MV-4-11 (cell line): ENCODE data around the gene FRAS1.
"Not testable (repeated sequence)": the region's sequence is repeated elsewhere in the genome, so short reads cannot be mapped to it uniquely, and the experiment has no call there.

Experiments used
- DNase-seq: peaks from one replicate; lab custom pipeline; 2025; lab: John Stamatoyannopoulos, UW

FRAS1 gene

DNA sequence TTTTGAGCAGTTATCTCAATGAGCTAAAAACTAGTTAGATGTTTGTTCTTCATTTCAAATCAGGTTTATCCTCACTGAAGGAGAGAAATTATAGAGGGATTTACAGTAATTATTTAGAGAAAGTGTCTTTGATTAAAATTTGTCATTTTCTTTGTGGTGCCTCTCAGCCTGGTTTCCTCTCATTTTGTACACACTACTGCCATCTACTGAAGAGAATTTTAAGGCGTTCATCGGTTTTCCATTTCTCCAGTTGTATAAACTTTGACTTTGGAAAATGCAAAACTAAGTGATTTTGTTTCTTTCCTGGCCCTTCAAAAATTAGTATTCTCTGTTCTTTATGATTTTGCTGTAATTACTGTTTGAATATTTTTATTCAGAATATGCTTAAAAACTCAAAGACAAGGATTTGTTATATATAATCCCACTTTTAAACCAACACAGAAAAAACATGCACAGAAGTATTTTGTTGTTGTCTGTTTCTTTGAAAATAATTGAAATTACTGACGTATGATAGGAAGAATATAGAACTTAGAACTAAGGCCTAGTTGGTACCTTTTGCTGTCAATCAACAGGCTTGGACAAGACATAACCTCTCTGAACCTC is 460.0 kb downstream of the FRAS1 start:
- no peak for DNase-seq

DNA sequence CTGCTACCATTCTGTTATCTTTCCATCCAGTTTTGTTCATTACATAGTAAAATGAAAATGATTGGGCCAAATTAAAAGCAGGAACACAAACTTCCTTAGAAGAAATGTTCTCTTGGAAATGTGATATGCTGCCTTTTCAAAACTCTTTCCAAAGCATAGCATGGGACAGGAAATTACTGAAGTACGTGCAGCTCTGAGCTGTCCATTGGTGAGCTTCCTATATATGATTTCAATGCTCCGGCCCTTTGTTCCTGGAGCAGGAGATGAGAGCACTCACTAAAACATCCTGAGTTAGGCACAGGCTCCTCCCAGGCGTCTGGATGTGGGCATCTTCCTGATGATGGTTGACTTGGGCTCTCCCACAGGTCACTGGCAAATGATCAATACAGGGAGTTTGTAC is 461.4 kb downstream of the FRAS1 start:
- DNase-seq, result no peak

DNA sequence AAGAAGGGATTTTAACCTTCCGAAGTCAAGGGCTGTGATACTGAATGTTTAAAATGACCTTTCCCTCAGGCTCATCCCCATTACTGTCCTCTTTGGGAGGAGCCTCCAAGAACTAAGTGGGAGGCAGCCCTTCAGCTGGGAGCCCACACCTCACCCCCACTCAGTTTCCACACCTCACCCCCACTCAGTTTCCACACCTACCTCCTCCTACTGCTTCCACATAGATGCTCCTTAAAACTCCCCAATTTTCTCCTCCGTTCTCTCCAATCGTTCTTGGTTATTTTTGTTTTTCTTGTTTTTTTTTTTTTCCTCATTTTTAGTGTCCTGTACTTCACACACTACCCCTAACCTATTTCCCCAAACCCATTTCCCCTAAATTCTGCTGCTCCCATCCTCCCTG is 462.8 kb downstream of the FRAS1 start:
- no peak for DNase-seq

DNA sequence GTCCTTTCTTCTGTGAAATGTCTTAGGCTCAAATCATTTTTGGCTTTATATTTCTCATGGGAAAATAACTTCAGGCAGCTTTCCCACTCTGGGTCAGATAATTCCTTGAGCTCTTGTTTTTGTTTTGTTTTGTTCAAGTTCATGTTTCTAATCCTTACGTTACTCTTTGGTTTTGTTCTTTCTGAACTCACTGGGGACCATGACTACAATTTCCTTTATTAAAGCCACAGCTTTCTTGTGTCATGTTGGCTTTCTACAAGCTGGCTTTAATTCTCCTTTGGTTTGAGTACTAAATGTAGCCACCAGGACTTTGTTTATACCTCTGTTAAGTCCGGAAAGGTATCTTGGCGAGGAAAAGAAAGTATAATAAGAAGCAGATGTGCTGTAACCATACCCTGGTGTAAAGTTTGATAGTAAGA is 463.7 kb downstream of the FRAS1 start:
- no peak for DNase-seq

DNA sequence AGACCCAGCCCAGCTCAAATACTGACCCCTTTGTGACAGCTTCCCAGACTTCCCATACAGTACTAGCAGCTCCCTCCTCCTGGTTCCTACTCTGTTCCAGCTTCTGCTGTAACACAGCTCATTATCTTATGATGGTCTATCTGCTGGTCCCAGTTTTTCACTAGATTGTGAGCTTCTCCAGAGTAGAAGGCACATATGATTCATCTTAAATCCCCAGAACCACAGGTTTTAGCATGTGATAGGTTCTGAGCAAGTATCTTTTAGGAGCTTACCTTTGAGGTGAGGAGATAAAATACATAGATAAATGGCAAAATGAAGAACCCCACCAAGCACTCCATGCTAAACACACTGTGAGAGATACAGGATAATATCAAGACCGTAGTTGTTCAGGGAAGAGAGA is 466.9 kb downstream of the FRAS1 start:
- no peak for DNase-seq

DNA sequence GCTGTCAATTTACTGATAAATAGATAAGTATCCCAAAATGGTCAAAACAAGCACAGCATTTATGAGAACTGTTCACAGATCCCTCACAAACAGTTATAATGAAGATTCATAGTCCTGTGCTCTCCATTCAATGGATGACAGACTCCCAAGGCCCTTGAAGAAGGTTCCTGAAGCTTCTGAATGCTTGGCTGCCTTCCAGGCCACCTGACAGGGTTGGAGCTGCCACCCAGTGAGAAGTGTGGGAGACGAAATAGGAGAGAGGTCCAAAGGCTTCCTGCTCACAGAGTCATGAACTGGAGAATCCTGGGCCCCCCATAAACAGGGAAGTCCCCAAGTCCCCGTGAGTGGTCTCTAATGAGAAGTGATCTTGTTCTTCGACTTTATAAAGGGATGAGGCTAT is 468.4 kb downstream of the FRAS1 start:
- DNase-seq, result no peak

DNA sequence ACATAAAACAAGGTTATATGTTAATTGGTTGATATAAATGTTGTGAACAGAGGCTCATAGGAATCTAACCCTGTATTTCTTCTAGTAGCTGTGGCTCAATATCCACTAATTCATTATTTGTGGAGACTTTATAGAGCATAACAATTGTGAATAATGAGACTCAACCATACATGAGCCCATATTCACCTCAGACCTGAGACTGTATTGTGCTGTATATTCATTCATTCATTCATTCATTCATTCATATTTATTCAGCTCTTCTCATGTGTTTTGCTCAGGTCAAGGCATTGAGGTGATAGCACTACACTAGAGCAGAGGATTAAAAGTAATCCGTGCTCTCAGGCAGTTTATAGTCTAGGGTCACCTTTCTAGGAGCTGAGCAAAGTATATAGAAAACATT is 470.0 kb downstream of the FRAS1 start:
- no peak for DNase-seq

DNA sequence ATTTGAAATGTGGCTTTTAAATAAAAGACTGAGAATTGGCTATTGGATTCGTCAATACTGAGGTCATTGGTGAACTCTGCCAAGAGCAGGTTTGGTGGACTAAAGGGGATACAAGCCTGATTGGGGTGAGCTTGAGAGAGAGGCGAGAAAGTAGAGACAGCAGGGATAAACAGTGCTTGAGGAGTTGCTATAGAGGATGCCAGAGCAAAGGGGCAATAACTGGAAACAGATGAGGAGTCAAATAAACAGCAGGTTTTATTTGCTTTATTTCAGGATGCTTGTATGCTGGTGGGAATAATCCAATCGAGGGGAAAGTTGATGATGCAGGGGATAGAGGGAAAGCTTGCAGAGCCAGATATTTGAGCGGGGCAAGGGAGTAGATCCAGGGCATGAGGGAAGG is 470.4 kb downstream of the FRAS1 start:
- no peak for DNase-seq

DNA sequence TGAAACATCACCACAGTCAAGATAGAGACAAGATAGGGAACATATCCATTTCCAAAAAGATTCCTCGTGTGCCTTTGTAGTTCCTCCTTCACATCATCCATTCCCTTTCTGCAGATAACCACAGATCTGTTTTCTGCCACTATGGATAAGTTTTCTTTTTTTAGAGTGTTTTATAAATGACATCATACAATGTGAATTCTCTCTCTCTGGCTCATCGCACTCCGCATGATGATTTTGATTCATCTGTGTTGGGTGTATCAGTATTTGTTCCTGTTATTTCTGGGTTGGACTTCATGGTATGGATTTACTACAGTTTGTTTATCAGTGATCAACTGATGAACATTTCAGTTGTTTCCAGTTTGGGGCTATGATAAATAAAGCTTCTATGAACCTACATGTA is 471.2 kb downstream of the FRAS1 start:
- DNase-seq, result no peak

DNA sequence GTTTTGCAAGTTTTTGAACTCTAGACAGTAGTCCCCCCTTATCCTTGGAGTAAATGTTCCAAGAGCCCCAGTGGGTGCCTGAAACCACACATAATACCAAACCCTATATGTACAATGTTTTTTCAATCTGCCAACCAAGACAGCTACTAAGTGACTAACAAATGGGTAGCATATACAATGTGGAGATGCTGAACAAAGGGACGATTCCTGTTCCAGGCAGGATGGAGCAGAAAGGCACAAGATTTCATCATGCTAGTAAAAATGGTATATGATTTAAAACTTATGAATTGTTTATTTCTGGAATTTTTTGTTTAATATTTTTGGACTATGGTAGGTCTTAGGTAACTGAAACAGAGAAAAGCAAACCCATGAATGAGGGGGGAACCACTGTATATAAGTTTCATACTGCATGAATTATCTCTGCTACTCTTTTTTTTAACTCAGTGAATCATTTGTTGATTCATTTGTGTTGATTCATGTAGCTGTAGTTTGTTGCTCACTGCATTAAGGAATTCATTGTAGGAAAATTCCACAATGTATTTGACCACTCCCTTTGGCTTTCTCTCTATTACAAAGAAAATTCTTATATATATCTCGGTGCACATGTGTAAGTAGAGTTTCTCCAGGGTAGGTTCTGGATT is 472.6 kb downstream of the FRAS1 start:
- DNase-seq, result no peak

DNA sequence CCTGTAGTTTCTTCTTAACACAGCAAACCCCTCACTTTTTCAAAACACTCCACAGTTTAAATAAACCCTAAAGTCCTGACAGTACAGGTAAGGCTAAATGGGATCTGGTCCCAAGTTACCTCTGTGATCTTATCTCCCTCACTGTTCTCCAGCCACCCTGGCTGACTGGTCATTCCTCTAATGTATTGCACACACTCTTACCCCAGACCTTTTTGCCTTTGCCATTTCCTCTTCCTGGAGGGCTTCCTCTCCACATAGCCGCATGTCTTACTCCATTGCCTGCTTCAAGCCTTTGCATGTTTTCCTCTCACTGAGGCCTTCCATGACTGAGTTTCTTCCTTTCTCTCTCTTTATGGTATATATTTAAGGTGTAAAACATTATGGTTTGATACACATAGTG is 474.9 kb downstream of the FRAS1 start:
- DNase-seq, result no peak

DNA sequence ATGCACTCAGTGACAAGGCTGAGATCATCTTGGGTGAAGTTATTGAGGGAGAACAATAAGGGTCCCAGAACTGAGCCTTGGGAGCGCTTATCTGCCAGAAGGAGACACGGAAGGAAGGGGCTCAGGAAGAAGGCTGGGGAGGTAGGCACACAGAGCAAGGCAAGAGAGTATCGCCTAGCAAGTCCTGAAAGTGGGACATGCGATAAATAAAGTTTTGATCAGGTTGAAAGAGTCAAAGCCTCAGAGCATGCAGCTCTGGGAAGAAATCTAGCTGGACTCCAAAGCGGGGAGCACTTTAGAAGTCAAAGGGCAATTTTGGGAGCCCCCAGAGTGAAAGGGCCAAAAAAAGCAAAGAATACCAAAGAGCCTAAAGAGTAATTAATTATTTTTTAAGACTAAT is 476.7 kb downstream of the FRAS1 start:
- no peak for DNase-seq

DNA sequence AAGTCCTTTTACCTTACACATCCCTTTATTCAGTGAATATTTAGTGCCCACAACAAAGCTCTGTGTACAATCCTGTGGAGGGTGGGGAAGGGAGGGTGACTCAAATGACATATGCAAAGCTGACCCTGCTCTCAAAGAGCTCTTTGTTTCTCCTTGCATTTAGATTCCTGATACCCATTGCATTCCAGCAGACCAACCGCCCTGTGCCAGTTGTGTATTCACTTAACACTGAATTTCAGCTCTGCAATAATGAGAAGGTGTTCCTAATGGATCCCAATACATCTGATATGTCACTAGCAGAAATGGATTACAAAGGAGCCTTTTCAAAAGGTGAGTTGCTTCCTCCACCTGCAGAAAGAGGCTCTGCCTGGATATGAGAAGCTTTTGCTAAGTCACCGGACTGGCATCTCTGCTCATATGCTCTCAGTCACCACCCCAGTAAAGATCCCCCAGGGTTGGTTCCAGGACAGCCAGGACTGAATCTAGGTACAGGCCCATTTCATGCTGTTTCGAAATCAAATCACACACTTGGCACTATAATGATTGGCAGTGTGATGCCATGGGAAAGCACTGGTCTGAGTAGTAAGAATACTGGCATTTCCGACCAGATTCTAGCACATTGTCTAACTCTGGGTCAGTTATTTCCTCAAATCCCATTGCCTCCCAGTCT is 477.3 kb downstream of the FRAS1 start:
- DNase-seq, result no peak

DNA sequence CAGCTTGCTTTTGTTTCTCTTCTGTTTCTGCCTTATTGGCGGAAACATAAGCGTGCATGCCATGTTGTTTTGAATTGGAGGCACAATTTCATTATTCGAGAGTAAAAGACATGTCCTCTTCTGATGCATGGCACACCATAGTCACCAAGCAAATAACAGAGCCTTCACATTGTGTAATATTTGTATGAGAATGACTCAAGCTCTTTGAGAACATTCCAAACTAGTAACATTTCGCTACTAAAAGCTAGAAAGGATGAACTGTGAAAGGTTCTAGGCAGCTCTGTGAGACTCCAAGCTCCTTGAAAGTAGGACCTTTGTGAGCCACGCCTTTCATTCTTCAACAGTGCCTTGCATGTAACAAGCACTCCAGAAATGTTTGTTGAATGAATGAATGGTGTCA is 485.2 kb downstream of the FRAS1 start:
- no peak for DNase-seq

DNA sequence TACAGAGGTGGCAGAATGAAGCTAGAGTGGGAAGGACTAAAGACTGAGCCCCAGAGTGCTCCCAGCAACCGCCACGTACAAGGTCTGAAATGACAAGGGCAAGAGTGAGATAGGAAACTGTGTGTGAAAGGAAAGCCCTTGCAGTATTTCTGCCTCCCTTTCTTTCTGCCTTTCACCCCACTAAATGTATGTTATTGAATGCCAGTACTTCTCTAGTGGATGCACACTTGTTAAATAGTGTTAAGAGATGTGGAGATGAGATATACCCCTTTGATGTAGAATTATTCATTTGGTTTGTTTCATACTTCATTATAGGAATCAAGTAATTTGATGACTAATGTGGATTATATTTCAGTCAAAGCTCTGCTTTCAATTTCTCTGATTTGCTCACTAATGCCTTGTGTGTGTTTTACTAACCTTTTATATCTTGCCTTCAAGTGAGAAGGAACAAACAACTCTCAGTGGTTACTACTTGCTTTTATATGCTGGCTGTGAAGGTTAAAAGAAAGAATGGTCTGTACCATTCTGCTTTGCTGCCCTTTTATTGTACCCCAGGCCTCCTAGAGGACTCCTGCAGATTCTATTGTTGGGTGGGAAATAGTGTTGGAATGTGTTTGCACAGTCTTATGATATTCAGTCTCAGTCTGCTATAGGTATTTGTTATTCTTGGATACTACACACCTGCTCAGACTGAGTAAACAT is 486.5 kb downstream of the FRAS1 start:
- DNase-seq, result no peak

DNA sequence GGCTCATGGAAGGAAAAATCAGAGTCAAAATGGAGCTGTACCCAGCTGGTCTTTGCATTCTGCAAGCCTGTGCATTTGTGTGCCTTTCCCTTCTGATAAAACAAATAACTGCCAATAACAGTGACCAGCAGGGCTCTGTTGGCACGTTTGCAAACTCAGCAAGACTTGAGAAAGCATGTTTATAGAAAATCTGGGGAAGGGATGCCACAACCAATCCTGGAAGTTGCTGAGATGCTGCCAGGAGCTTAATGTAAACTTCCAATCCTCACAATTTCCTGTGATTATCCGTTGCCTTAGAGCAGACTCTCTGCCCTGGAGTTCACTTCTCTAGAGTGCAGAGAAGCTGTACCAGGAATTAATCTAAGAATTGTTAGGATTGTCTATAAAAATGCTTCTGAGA is 487.6 kb downstream of the FRAS1 start:
- DNase-seq, result no peak

DNA sequence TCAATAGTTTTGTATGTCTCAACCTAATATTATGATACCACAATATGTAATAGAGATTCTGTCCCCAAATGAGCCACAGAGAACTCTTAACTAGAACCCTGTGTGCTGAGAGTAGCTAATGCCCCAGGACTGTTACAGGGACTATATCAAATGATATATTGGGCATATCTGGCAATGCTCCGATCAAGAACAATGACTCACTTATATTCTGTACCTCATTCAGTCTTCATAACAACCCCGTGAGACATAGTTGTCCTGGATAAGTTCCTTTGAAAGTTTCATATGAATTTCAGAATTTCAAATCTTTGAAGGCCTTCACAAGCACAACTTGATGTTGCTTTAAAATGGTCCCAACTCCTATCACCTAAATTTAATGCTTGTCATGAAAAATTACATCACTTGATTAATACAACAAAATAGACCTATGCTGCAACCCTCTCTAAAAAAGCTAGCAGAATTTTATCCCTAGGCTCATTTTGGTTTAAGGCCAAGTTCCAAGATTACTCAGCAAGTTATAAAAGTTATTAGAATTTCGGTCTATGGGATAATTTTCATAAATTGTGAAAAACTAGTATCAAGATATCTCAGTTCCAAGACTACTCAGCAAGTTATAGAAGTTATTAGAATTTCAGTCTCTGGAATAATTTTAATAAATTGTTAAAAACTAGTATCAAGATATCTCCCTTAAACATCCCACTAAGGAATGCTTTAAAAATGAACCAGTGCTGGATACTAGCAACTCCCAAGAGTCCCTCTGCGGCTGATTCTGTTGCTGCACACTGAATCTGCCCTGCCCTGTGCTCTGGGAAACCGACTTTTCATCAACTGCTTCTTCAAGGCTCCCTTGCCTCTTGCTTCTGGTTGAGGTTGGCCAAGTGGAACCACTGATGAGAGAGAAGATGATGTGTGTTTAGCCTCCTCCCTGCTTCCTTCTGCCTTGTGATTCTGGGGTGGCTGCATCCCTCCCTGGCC is 488.4 kb downstream of the FRAS1 start:
- no peak for DNase-seq

DNA sequence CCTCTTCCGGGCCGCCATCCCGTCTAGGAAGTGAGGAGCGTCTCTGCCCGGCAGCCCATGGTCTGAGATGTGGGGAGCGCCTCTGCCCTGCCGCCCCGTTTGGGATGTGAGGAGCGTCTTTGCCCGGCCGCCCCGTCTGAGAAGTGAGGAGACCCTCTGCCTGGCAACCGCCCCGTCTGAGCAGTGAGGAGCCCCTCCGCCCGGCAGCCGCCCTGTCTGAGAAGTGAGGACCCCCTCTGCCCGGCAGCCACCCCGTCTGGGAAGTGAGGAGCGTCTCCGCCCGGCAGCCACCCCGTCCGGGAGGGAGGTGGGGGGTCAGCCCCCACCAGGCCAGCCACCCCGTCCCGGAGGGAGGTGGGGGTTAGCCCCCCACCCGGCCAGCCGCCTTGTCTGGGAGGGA is 490.8 kb downstream of the FRAS1 start:
- not testable (repeated sequence) for DNase-seq

DNA sequence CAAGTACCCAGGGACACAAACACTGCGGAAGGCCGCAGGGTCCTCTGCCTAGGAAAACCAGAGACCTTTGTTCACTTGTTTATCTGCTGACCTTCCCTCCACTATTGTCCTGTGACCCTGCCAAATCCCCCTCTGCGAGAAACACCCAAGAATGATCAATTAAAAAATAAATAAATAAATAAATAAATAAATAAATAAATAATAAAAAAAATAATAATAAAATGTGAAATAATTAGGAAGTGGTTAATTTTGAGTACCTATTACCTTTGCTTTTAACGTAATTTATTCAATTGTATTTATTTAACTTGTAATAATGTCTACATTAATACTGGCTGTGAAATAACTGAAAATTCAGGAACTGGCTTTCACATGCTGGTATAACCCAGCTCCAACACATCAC is 491.8 kb downstream of the FRAS1 start:
- DNase-seq, result not testable (repeated sequence)

DNA sequence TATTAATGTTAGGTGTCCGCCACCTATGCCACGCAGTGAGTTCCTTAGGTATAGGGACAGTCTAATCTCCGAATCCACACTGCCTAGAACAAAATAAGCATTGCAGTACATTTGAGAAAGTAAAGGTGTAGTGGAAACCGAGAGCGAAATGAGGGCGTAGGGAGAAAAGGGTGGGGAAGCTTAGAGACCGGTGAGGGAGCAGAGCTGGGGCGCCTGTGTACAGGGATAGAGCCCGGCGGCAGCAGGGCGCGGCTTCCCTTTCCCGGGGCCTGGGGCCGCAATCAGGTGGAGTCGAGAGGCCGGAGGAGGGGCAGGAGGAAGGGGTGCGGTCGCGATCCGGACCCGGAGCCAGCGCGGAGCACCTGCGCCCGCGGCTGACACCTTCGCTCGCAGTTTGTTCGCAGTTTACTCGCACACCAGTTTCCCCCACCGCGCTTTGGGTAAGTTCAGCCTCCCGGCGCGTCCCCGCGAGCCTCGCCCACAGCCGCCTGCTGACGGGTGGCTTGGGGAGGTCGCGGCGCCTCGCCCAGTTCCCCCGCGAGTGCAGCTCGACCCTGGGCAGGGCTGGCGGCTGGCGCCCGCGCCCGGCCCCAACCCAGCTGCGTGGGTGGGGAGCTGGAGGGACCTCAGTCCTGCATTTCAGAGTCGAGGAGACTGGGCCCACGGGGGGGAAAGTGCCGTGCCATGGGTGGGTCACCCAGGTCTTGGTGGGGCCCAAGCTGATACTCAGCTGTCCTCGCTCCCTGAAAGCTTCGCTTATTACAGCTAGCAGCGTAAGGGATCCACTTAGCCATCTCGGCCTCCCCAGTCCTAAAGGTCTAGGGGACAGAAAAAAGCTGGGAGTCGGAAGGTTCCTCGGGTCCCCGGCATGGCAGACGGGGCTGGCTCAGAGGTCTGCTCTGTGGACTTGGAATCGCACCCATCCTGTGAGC is 494.6 kb downstream of the FRAS1 start, which contains the start of gene ANXA3:
Gene ANXA3 (plus strand): TSS at position 351 of the 932 bp plus-strand sequence. CDS start 2,704 bp downstream, outside the sequence.
- no peak for DNase-seq
